HCT116 (cell line): ENCODE data around the gene FAM76B. TPM values are rescaled to one million over a fixed set of nuclear protein-coding genes. Genes with fewer than 3 reads are reported as not detected.

ENCODE experiments used
- ATAC-seq: fragments of 200-7000 bp; cut with Tn5 transposase; 2 replicates; pipeline ENCODE4 v1.9.1; 2020; ENCODE audit warnings: mild to moderate bottlenecking, moderate library complexity
- BruUV-seq: library from RNA; stranded (reverse); fragments of 400-500 nt; replicated peaks from 2 replicates; lab custom pipeline; 2021; lab: Mats Ljungman, UMichigan
- CTCF ChIA-PET: fragments of 300-600 bp; sonication (Branson Sonifier 250); formaldehyde crosslinking; loops from one replicate; lab custom pipeline; 2021; ENCODE audit warnings: antibody characterized with exemption; lab: Charles Lee
- POLR2A ChIA-PET: fragments of 300-600, 350-600 bp; sonication (Branson Sonifier 250); formaldehyde crosslinking; loops from one replicate; lab custom pipeline; 2021; ENCODE audit warnings: antibody characterized with exemption; lab: Charles Lee
- RAD21 ChIA-PET, 2 experiments: fragments of 300-600 bp; sonication (Branson Sonifier 250); formaldehyde crosslinking; loops; one replicate each; lab custom pipeline; 2023; ENCODE audit warnings: low total read pairs in 2 of 2; ENCODE audit not compliant: uncharacterized antibody in 2 of 2, unreplicated experiment in 2 of 2, low non-redundant PET in 1 of 2; lab: Charles Lee
- DNase-seq: peaks from one replicate; pipeline ENCODE4 v3.0.0-alpha.2; 2010; ENCODE audit warnings: low read depth, low spot score
- H2AFZ ChIP-seq: fragments of 200-600 bp; shearing (Covaris generic), sonication (generic); 2 replicates; pipeline ENCODE4 v1.6.1; 2017; ENCODE audit warnings: low read depth, mixed run types, mixed read lengths, antibody characterized with exemption, low read length; ENCODE audit not compliant: poor library complexity, severe bottlenecking
- H3K27ac ChIP-seq: 2 replicates; pipeline ENCODE4 v1.5.1; 2012; ENCODE audit warnings: low read depth, low read length
- H3K27me3 ChIP-seq: fragments of 200-600 bp; sonication (generic); 2 replicates; pipeline ENCODE4 v1.6.1; 2016; ENCODE audit warnings: mixed run types, low read length, mixed read lengths; ENCODE audit not compliant: insufficient read depth
- H3K36me3 ChIP-seq, 2 experiments: fragments of 200-500 bp in 1 of 2; fragments of 200-600 bp in 1 of 2; sonication (Bioruptor generic) in 1 of 2; sonication (generic) in 1 of 2; 2 replicates each; pipeline versions ENCODE4 v1.5.1 to v1.6.1; 2014 to 2016; ENCODE audit warnings: low read length in 2 of 2, inconsistent platforms in 1 of 2, mixed read lengths in 1 of 2, mixed run types in 1 of 2; ENCODE audit not compliant: insufficient read depth in 2 of 2, control insufficient read depth in 1 of 2
- H3K4me1 ChIP-seq, 2 experiments: fragments of 200-600 bp in 1 of 2; sonication (generic) in 1 of 2; 2 replicates each; pipeline versions ENCODE4 v1.5.1 to v1.6.1; 2012 to 2017; ENCODE audit warnings: low read length in 2 of 2, inconsistent platforms in 1 of 2, mild to moderate bottlenecking in 1 of 2, mixed read lengths in 1 of 2, mixed run types in 1 of 2, moderate library complexity in 1 of 2; ENCODE audit not compliant: insufficient read depth in 2 of 2, control insufficient read depth in 1 of 2
- H3K4me2 ChIP-seq: fragments of 200-600 bp; sonication (generic); 2 replicates; pipeline ENCODE4 v1.6.1; 2017; ENCODE audit warnings: mixed run types, low read length, mixed read lengths
- H3K4me3 ChIP-seq, 2 experiments: fragments of 200-600 bp in 1 of 2; sonication (generic) in 1 of 2; replicated peaks in 1 of 2; 2 replicates each; pipeline ENCODE4 v1.5.1; 2011 to 2016; ENCODE audit warnings: low read length in 2 of 2, control low read depth in 1 of 2, low read depth in 1 of 2, mild to moderate bottlenecking in 1 of 2, mixed read lengths in 1 of 2, mixed run types in 1 of 2
- H3K79me2 ChIP-seq: fragments of 200-600 bp; sonication (generic); 2 replicates; pipeline ENCODE4 v1.6.1; 2017; ENCODE audit warnings: mild to moderate bottlenecking, mixed run types, low read length, moderate library complexity, mixed read lengths; ENCODE audit not compliant: insufficient read depth
- H3K9ac ChIP-seq: fragments of 200-600 bp; sonication (generic); 2 replicates; pipeline ENCODE4 v1.6.1; 2016; ENCODE audit warnings: low read length, mixed read lengths
- H3K9me2 ChIP-seq: fragments of 200-600 bp; sonication (generic), shearing (Covaris generic); 2 replicates; pipeline ENCODE4 v1.6.1; 2017; ENCODE audit warnings: mixed run types, mild to moderate bottlenecking, moderate library complexity; ENCODE audit not compliant: insufficient read depth
- H3K9me3 ChIP-seq, 2 experiments: fragments of 200-500 bp in 1 of 2; fragments of 200-600 bp in 1 of 2; sonication (Bioruptor generic) in 1 of 2; sonication (generic) in 1 of 2; 2 replicates each; pipeline ENCODE4 v1.6.1; 2014 to 2017; ENCODE audit warnings: low read length in 2 of 2, mixed read lengths in 2 of 2, inconsistent platforms in 1 of 2, low read depth in 1 of 2, mild to moderate bottlenecking in 1 of 2, mixed run types in 1 of 2, moderate library complexity in 1 of 2; ENCODE audit not compliant: control insufficient read depth in 1 of 2, insufficient read depth in 1 of 2
- H4K20me1 ChIP-seq: fragments of 200-600 bp; sonication (generic), shearing (Covaris generic); 2 replicates; pipeline ENCODE4 v1.6.1; 2017; ENCODE audit warnings: mixed run types, mild to moderate bottlenecking, moderate library complexity; ENCODE audit not compliant: insufficient read depth
- CEBPB ChIP-seq: IDR thresholded peaks from 2 replicates; pipeline ENCODE4 v1.6.1; 2012; ENCODE audit warnings: low read depth
- ELF1 ChIP-seq: IDR thresholded peaks from 2 replicates; pipeline ENCODE4 v1.6.1; 2012; ENCODE audit warnings: low read depth, borderline replicate concordance
- EZH2 ChIP-seq: fragments of 200-600 bp; sonication (generic); IDR thresholded peaks from 2 replicates; pipeline ENCODE4 v1.6.1; 2017; ENCODE audit warnings: antibody characterized with exemption, mixed run types
- EZH2phosphoT487 ChIP-seq: fragments of 200-600 bp; IDR thresholded peaks from 2 replicates; pipeline ENCODE4 v1.6.1; 2018; ENCODE audit warnings: antibody characterized with exemption, borderline replicate concordance
- FOSL1 ChIP-seq: IDR thresholded peaks from 2 replicates; pipeline ENCODE4 v1.6.1; 2012; ENCODE audit warnings: low read depth
- JUND ChIP-seq: IDR thresholded peaks from 2 replicates; pipeline ENCODE4 v1.6.1; 2012
- POLR2A ChIP-seq: IDR thresholded peaks from 2 replicates; pipeline ENCODE4 v1.7.0; 2011; ENCODE audit warnings: borderline replicate concordance; ENCODE audit not compliant: insufficient read depth, insufficient read length; ENCODE audit errors: extremely low read depth
- POLR2AphosphoS5 ChIP-seq: IDR thresholded peaks from 2 replicates; pipeline ENCODE4 v1.6.1; 2011; ENCODE audit warnings: mild to moderate bottlenecking, low read depth, low read length, moderate library complexity
- RAD21 ChIP-seq: IDR thresholded peaks from 2 replicates; pipeline ENCODE4 v1.6.1; 2012; ENCODE audit warnings: low read depth, mild to moderate bottlenecking
- SIN3A ChIP-seq: IDR thresholded peaks from 2 replicates; pipeline ENCODE4 v1.6.1; 2012; ENCODE audit warnings: low read depth
- SP1 ChIP-seq: IDR thresholded peaks from 2 replicates; pipeline ENCODE4 v1.6.1; 2012; ENCODE audit warnings: low read depth
- SRF ChIP-seq: IDR thresholded peaks from 2 replicates; pipeline ENCODE4 v1.6.1; 2012; ENCODE audit warnings: low read depth
- TCF7L2 ChIP-seq: IDR thresholded peaks from 2 replicates; pipeline ENCODE4 v1.7.0; 2011; ENCODE audit warnings: borderline replicate concordance, inconsistent platforms; ENCODE audit not compliant: insufficient read depth, insufficient read length; ENCODE audit errors: extremely low read depth
- intact Hi-C: fragments of 100-400 bp; cut with micrococcal nuclease; formaldehyde crosslinking; loops from 2 replicates; pipeline ENCODE4 v1.10.0; 2022
- total RNA-seq: library from RNA; stranded (reverse); gene quantifications from one replicate; pipeline ENCODE4 v1.2.1, GENCODE V29; 2021; ENCODE audit not compliant: unreplicated experiment
- TF ChIP-seq, protein P1 (sequence below): IDR thresholded peaks from 2 replicates; pipeline ENCODE4 v1.6.1; 2012
- TF ChIP-seq, protein P2 (sequence below): IDR thresholded peaks from 2 replicates; pipeline ENCODE4 v1.6.1; 2012
- TF ChIP-seq, protein P3 (sequence below): IDR thresholded peaks from 2 replicates; pipeline ENCODE4 v1.6.1; 2012; ENCODE audit warnings: low read depth

Gene FAM76B
- total RNA-seq, 1 experiment from 2014 or later, result 27.5 TPM

DNA sequence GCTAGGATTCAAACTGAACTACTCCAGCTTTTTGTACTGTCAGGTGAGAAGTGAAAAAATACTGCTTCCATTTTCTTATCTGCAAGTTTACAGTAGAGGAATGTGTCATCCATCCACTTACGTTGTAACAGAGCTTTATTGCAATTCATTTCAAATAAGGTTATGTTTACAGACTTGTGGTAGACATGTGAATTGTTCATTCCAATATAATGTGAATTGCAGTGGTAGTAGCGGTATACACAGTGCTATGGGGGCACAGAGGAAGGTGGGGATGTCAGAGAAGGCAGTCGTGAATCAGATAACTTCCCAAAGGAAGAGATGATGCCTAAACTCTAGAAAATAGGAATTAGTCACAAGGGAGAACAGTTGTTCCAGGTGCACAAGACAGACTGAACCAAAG lies 43.2 kb upstream of the FAM76B start:
- ChIA-PET RAD21 (no interaction called here), POLR2A (no interaction called here), CTCF (no interaction called here)
- ATAC-seq, result no peak
- no peak overlapping the region for H3K4me3 ChIP-seq
- no peaks in the 10 kb centered on the region for H3K9me2 ChIP-seq
- H3K36me3 ChIP-seq, result peaks cover 22 to 32% of the 10 kb centered on the region in 2 experiments
- H2AFZ ChIP-seq, result no peak overlapping the region
- H3K27me3 ChIP-seq, result no peaks in the 10 kb centered on the region
- no peak for DNase-seq
- H4K20me1 ChIP-seq, result no peaks in the 10 kb centered on the region
- H3K9me3 ChIP-seq, result no peaks in the 10 kb centered on the region
- no peak for TF ChIP-seq JUND
- no peak for TF ChIP-seq EZH2
- TF ChIP-seq FOSL1, result no peak
- TF ChIP-seq EZH2phosphoT487, result no peak
- TF ChIP-seq CEBPB, result no peak
- TF ChIP-seq SP1, result no peak
- TF ChIP-seq POLR2A, result no peak
- TF ChIP-seq, protein P1, sequence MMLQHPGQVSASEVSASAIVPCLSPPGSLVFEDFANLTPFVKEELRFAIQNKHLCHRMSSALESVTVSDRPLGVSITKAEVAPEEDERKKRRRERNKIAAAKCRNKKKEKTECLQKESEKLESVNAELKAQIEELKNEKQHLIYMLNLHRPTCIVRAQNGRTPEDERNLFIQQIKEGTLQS, result no peak
- no peak for TF ChIP-seq TCF7L2
- no peak for TF ChIP-seq ELF1
- TF ChIP-seq SRF, result no peak
- TF ChIP-seq, protein P2, sequence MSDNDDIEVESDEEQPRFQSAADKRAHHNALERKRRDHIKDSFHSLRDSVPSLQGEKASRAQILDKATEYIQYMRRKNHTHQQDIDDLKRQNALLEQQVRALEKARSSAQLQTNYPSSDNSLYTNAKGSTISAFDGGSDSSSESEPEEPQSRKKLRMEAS, result no peak
- TF ChIP-seq RAD21, result no peak
- no peak for TF ChIP-seq SIN3A
- TF ChIP-seq, protein P3, sequence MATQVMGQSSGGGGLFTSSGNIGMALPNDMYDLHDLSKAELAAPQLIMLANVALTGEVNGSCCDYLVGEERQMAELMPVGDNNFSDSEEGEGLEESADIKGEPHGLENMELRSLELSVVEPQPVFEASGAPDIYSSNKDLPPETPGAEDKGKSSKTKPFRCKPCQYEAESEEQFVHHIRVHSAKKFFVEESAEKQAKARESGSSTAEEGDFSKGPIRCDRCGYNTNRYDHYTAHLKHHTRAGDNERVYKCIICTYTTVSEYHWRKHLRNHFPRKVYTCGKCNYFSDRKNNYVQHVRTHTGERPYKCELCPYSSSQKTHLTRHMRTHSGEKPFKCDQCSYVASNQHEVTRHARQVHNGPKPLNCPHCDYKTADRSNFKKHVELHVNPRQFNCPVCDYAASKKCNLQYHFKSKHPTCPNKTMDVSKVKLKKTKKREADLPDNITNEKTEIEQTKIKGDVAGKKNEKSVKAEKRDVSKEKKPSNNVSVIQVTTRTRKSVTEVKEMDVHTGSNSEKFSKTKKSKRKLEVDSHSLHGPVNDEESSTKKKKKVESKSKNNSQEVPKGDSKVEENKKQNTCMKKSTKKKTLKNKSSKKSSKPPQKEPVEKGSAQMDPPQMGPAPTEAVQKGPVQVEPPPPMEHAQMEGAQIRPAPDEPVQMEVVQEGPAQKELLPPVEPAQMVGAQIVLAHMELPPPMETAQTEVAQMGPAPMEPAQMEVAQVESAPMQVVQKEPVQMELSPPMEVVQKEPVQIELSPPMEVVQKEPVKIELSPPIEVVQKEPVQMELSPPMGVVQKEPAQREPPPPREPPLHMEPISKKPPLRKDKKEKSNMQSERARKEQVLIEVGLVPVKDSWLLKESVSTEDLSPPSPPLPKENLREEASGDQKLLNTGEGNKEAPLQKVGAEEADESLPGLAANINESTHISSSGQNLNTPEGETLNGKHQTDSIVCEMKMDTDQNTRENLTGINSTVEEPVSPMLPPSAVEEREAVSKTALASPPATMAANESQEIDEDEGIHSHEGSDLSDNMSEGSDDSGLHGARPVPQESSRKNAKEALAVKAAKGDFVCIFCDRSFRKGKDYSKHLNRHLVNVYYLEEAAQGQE, result no peak
- TF ChIP-seq POLR2AphosphoS5, result no peak
- no peaks in the 10 kb centered on the region for H3K4me1 ChIP-seq
- intact Hi-C loops, result no loop called here
- H3K9ac ChIP-seq, result no peak overlapping the region
- no peaks in the 10 kb centered on the region for H3K79me2 ChIP-seq
- H3K27ac ChIP-seq, result no peak overlapping the region
- H3K4me2 ChIP-seq, result no peak overlapping the region
- BruUV-seq, result no TSS peak
